ENCODE results near the gene ACIN1. TPM values are rescaled to one million over a fixed set of nuclear protein-coding genes. Genes with fewer than 3 reads are reported as not detected.
A peak's percentile ranks its signal among the peaks of the same experiment; 100 is the strongest.

The ACIN1 gene
- total RNA-seq, 2 donors from 2014 or later = 314 to 367 TPM

- Mint-ChIP-seq H3K36me3 (ENCODE audit: low read depth) (peaks cover 19% of the 10 kb centered on the region), H3K4me3 (no peak overlapping the region), H3K4me1 (peaks cover 54% of the 10 kb centered on the region), H3K9me3 (no peaks in the 10 kb centered on the region), H3K27ac (no peak overlapping the region), H3K27me3 (ENCODE audit: insufficient read depth) (no peaks in the 10 kb centered on the region)
- TF ChIP-seq, protein P1, sequence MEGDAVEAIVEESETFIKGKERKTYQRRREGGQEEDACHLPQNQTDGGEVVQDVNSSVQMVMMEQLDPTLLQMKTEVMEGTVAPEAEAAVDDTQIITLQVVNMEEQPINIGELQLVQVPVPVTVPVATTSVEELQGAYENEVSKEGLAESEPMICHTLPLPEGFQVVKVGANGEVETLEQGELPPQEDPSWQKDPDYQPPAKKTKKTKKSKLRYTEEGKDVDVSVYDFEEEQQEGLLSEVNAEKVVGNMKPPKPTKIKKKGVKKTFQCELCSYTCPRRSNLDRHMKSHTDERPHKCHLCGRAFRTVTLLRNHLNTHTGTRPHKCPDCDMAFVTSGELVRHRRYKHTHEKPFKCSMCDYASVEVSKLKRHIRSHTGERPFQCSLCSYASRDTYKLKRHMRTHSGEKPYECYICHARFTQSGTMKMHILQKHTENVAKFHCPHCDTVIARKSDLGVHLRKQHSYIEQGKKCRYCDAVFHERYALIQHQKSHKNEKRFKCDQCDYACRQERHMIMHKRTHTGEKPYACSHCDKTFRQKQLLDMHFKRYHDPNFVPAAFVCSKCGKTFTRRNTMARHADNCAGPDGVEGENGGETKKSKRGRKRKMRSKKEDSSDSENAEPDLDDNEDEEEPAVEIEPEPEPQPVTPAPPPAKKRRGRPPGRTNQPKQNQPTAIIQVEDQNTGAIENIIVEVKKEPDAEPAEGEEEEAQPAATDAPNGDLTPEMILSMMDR (conservative IDR thresholded peaks at IDR 0.05) = no peak
- Histone ChIP-seq H3K27me3 (ENCODE audit: control insufficient read depth, insufficient read depth, low read length, poor library complexity, severe bottlenecking) (no peaks in the 10 kb centered on the region), H3K4me3 (ENCODE audit: low read length) (no peak overlapping the region), H3K9me3 (ENCODE audit: control insufficient read depth, low read length) (no peaks in the 10 kb centered on the region), H3K36me3 (ENCODE audit: control insufficient read depth, insufficient read depth, low read length) (peaks cover 19% of the 10 kb centered on the region), H3K9ac (ENCODE audit: extremely low read depth, low read length, poor library complexity, severe bottlenecking) (no peak overlapping the region), H3K27ac (ENCODE audit: low read depth, low read length) (no peak overlapping the region), H3K4me1 (ENCODE audit: control insufficient read depth, insufficient read depth, low read length) (peaks cover 15% of the 10 kb centered on the region)
- 75 to 92% methylated on average over 9 of the region's 9 CpGs for WGBS, 2 experiments (ENCODE audit: insufficient coverage in 1 of 2, insufficient read length in 1 of 2)
- DNase-seq = no peak
Measured at GRCh38 chr14:23021434-23021833, 73.5 kb downstream of the ACIN1 start.

DNA sequence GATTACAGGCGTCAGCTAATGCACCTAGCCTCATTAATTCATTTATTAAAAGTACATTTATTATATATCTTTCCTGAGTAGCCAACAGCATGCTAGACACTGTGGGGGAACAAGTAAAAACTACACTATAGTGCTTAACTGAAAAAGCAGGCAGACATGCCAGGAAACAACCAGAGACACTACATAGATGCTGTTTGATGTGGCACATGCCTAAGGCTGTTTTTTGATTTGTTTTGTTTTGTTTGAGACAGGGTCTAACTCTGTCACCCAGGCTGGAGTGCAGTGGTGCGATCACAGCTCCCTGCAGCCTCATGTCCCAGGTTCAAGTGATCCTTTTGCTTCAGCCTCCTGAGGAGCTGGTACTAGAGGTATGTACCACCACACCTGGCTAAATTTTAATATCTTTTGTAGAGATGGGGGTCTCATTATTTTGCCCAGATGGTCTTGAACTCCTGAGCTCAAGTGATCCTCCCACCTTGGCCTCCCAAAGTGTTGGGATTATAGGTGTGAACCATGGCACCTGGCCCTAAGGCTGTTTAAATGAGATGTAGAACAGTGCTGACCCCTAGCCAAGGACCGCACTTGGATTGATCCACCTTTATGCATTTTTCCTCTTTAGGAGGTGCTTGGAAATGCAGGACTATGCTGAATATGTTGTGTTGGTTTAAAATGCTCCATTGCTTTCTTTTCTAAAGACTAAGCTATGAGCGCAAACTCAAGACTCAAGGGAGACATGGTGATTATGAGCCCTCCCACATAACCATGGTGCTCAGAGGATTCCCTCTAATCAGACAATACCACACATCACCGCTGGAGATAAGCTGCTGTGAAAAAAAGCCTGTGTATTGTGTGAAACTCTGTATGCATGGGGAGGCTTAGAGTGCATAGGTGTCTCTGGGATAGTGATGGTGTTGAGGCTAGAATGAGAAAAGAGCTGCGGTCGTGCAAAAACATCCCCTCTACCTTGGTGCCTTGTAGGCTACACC lies 74.5 kb downstream of the ACIN1 start:
- H3K9me3 Mint-ChIP-seq = no peaks in the 10 kb centered on the region
- peak; percentile 73 for DNase-seq
- peaks cover 48% of the 10 kb centered on the region for H3K4me1 Mint-ChIP-seq
- H3K36me3 Mint-ChIP-seq (ENCODE audit: low read depth) = peaks cover 10% of the 10 kb centered on the region
- WGBS, 2 experiments (ENCODE audit: insufficient coverage in 1 of 2, insufficient read length in 1 of 2) = 74 to 78% methylated on average over 4 to 7 of the region's 7 CpGs
- peaks cover 15% of the 10 kb centered on the region for H3K4me1 ChIP-seq (ENCODE audit: control insufficient read depth, insufficient read depth, low read length)
- H3K36me3 ChIP-seq (ENCODE audit: control insufficient read depth, insufficient read depth, low read length) = peaks cover 9% of the 10 kb centered on the region
- TF ChIP-seq, protein P1 (conservative IDR thresholded peaks at IDR 0.05) = peak; percentile 36
- no peak overlapping the region for H3K27ac ChIP-seq (ENCODE audit: low read depth, low read length)
- H3K27me3 ChIP-seq (ENCODE audit: control insufficient read depth, insufficient read depth, low read length, poor library complexity, severe bottlenecking) = no peaks in the 10 kb centered on the region
- no peak overlapping the region for H3K9ac ChIP-seq (ENCODE audit: extremely low read depth, low read length, poor library complexity, severe bottlenecking)
- no peak overlapping the region for H3K4me3 Mint-ChIP-seq
- no peaks in the 10 kb centered on the region for H3K9me3 ChIP-seq (ENCODE audit: control insufficient read depth, low read length)
- no peaks in the 10 kb centered on the region for H3K27me3 Mint-ChIP-seq (ENCODE audit: insufficient read depth)
- no peak overlapping the region for H3K27ac Mint-ChIP-seq
- H3K4me3 ChIP-seq (ENCODE audit: low read length) = no peak overlapping the region

GRCh38 chr14:23018107-23018506 lies 76.8 kb downstream of the ACIN1 start:
- no peaks in the 10 kb centered on the region for H3K27me3 ChIP-seq (ENCODE audit: control insufficient read depth, insufficient read depth, low read length, poor library complexity, severe bottlenecking)
- H3K4me1 ChIP-seq (ENCODE audit: control insufficient read depth, insufficient read depth, low read length) = peaks cover 11% of the 10 kb centered on the region
- no peak overlapping the region for H3K4me3 ChIP-seq (ENCODE audit: low read length)
- DNase-seq = no peak
- H3K36me3 Mint-ChIP-seq (ENCODE audit: low read depth) = no peaks in the 10 kb centered on the region
- H3K27ac ChIP-seq (ENCODE audit: low read depth, low read length) = no peak overlapping the region
- no peak overlapping the region for H3K9ac ChIP-seq (ENCODE audit: extremely low read depth, low read length, poor library complexity, severe bottlenecking)
- H3K4me3 Mint-ChIP-seq = no peak overlapping the region
- no peaks in the 10 kb centered on the region for H3K36me3 ChIP-seq (ENCODE audit: control insufficient read depth, insufficient read depth, low read length)
- peaks cover 28% of the 10 kb centered on the region for H3K4me1 Mint-ChIP-seq
- H3K27me3 Mint-ChIP-seq (ENCODE audit: insufficient read depth) = no peaks in the 10 kb centered on the region
- H3K9me3 ChIP-seq (ENCODE audit: control insufficient read depth, low read length) = no peaks in the 10 kb centered on the region
- TF ChIP-seq, protein P1 (conservative IDR thresholded peaks at IDR 0.05) = no peak
- H3K27ac Mint-ChIP-seq = no peak overlapping the region
- H3K9me3 Mint-ChIP-seq = no peaks in the 10 kb centered on the region

Measured in endodermal cell (in vitro differentiated cells).